ENCODE data around the gene DNAI4.

DNA sequence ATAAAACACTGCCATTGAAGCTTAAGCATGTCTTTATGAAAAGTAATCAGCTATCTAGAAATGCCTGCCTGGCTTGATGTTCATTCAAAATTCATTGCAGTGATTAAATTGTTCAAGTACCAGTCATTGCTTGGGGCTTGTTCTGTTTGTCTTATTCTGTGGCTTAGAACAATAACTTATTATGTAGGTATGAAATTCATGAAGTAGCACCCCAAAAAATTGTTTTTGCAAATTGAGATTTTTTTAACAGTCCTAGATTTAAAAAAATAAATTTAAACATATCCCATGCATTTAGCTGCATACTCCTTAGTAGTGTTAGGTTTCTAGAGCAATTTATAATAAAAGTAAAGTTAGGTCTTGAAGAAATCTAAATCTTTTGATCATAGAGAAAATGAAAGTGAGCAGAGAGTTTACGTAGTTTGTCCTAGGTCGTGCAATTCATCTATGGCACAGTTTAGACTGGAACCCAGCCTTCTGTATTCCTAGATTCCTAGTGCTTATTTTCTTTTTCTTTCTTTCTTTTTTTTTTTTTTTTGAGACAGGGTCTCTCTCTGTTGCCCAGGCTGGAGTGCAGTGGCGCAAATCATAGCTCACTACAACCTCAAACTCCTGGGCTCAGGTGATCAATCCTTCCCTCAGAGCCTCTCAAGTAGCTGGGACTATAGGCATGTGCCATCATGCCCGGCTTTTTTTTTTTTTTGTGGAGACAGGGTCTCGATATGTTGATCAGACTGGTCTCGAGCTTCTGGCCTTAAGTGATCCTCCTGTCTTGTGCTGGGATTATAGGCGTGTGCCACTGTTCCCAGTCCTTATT, 9.4 kb upstream of the DNAI4 start:
- TF ChIP-seq, protein P1, sequence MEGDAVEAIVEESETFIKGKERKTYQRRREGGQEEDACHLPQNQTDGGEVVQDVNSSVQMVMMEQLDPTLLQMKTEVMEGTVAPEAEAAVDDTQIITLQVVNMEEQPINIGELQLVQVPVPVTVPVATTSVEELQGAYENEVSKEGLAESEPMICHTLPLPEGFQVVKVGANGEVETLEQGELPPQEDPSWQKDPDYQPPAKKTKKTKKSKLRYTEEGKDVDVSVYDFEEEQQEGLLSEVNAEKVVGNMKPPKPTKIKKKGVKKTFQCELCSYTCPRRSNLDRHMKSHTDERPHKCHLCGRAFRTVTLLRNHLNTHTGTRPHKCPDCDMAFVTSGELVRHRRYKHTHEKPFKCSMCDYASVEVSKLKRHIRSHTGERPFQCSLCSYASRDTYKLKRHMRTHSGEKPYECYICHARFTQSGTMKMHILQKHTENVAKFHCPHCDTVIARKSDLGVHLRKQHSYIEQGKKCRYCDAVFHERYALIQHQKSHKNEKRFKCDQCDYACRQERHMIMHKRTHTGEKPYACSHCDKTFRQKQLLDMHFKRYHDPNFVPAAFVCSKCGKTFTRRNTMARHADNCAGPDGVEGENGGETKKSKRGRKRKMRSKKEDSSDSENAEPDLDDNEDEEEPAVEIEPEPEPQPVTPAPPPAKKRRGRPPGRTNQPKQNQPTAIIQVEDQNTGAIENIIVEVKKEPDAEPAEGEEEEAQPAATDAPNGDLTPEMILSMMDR (IDR thresholded peaks at IDR 0.05) = no peak
- TF ChIP-seq EZH2 (IDR thresholded peaks at IDR 0.05; ENCODE audit: borderline replicate concordance, insufficient read depth, low read depth, low read length, poor library complexity, severe bottlenecking) = no peak

All from B cell (primary cell).